ENCODE results near the gene PADI4. TPM values are rescaled to one million over a fixed set of nuclear protein-coding genes. Genes with fewer than 3 reads are reported as not detected.

Gene PADI4
- total and polyA plus RNA-seq, 8 donors = 0.77 to 13.8 (median 1.8) TPM

DNA sequence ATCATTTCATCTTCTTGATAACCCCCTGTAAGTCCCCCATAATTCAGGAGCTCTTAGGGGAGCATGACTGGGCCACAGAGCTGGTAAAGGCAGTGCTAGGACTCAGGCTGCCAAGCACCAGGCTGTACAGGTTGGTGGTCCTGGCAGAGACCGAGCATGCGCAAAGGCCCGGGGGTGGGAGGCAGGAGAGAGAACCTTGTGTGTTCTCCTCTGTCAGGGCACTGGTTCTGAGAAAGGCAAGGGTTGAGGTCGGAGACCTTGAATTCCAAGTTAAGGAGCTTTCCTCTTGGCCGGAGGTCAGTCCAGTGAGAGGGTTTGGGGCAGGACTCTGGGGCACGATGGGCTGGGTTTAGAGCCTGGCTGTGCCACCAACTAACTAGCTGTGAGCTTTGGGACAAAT lies 35.9 kb upstream of the PADI4 start:
- Histone ChIP-seq H3K27ac (no peak overlapping the region), H3K9me3 (no peaks in the 10 kb centered on the region), H3K4me1 (peaks cover 0 to 10% of the 10 kb centered on the region in 2 donors), H3K4me3 (no peak overlapping the region), H3K36me3 (no peaks in the 10 kb centered on the region), H3K27me3 (peaks cover 0 to 25% of the 10 kb centered on the region in 2 donors)
- ATAC-seq (no peak), DNase-seq (no peak)
- TF ChIP-seq, protein P1, sequence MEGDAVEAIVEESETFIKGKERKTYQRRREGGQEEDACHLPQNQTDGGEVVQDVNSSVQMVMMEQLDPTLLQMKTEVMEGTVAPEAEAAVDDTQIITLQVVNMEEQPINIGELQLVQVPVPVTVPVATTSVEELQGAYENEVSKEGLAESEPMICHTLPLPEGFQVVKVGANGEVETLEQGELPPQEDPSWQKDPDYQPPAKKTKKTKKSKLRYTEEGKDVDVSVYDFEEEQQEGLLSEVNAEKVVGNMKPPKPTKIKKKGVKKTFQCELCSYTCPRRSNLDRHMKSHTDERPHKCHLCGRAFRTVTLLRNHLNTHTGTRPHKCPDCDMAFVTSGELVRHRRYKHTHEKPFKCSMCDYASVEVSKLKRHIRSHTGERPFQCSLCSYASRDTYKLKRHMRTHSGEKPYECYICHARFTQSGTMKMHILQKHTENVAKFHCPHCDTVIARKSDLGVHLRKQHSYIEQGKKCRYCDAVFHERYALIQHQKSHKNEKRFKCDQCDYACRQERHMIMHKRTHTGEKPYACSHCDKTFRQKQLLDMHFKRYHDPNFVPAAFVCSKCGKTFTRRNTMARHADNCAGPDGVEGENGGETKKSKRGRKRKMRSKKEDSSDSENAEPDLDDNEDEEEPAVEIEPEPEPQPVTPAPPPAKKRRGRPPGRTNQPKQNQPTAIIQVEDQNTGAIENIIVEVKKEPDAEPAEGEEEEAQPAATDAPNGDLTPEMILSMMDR (IDR thresholded peaks at IDR 0.05) = no peak
- intact Hi-C loops (cut with DNase I) = no loop called here

DNA sequence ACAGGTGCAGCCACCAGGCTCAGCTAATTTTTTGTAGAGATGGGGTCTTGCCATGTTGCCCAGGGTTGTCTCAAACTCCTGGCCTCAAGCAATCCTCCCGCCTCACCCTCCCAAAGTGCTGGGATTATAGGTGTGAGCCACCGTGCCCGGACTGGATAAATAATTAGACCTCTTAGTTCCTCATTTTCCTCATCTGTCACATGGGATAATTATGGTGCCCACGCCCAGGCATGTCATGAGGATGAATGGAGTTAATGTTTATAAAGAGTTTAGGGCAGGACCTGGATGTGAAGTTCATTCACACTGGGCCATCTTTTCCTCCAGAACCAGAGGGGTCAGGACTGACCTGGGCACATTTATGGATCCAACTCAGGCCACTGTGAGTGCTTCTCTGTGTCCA lies 35.4 kb upstream of the PADI4 start:
- intact Hi-C loops (cut with DNase I) = no loop called here
- TF ChIP-seq, protein P1 (IDR thresholded peaks at IDR 0.05) = no peak
- peaks cover 0 to 10% of the 10 kb centered on the region in 2 donors for H3K4me1 ChIP-seq
- ATAC-seq (no peak), DNase-seq (no peak)
- H3K36me3 ChIP-seq = no peaks in the 10 kb centered on the region
- no peak overlapping the region for H3K27ac ChIP-seq
- H3K9me3 ChIP-seq = no peaks in the 10 kb centered on the region
- no peak overlapping the region for H3K4me3 ChIP-seq
- peaks cover 0 to 25% of the 10 kb centered on the region in 2 donors for H3K27me3 ChIP-seq

DNA sequence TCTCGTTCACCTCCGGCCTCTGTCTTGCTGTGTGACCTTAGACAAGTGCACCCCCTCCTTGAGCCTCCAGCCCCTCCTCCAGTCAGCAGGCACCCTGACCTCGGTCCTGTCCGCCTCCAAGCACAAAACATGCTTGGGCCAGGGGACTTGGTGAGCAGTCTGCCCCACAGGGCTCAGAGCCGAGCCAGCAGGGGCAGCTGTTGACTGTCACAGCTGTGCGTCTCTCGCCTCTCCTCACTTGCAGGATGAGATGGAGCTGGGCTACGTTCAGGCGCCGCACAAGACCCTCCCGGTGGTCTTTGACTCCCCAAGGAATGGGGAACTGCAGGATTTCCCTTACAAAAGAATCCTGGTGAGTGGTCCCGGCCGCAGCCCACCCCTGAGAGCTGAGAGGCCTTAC lies 34.9 kb upstream of the PADI4 start:
- Histone ChIP-seq H3K9me3 (no peaks in the 10 kb centered on the region), H3K36me3 (no peaks in the 10 kb centered on the region), H3K27ac (no peak overlapping the region), H3K4me1 (peaks cover 0 to 10% of the 10 kb centered on the region in 2 donors), H3K4me3 (no peak overlapping the region), H3K27me3 (peaks cover 0 to 25% of the 10 kb centered on the region in 2 donors)
- TF ChIP-seq, protein P1 (IDR thresholded peaks at IDR 0.05) = no peak
- no peak for ATAC-seq
- intact Hi-C loops (cut with DNase I) = no loop called here
- no peak for DNase-seq

DNA sequence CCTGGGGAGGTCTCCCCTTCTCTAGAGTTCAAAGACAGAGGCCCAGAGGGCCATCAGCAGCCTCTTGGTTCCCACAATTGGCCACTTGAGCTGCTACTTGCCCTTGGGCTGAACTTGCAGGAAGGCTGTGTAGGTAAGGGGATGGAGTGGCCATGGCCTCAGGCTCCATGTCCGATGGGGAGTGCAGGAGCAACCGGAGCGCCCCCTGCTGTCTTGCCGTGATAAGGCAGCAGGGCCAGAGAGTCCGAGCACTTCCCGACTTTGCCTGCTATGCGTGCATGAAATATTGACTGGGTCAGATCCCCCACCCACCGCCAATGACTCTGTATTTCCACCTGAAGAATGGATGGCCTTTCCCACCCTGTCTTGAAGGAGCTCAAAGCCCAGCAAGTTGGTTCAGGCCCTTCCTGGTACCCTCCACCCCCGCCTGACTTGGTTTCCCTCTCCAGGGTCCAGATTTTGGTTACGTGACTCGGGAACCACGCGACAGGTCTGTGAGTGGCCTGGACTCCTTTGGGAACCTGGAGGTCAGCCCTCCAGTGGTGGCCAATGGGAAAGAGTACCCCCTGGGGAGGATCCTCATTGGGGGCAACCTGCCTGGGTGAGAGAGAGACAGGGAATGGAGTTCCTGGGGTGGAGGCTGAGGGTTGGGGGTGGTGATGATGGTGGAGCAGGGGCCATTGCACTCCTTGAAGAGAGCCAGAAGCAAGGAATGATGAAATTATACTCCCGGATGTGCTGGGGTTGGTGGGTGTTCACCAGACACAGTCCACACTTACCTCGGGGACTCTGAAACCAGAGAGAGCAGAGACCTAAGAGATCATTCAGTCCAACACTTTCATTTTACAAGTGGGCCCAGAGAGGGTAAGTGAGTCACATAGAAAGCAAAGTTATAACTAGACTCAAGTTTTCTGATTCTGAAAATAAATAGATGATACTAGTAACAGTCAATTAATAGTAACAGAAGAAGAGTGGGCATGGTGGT lies 33.5 kb upstream of the PADI4 start:
- H3K9me3 ChIP-seq = no peaks in the 10 kb centered on the region
- peaks cover 0 to 27% of the 10 kb centered on the region in 2 donors for H3K27me3 ChIP-seq
- intact Hi-C loops (cut with DNase I) = no loop called here
- TF ChIP-seq, protein P1 (IDR thresholded peaks at IDR 0.05) = peak; percentile 58 to 64
- ATAC-seq (peak; percentile 93), DNase-seq (peak in 3 of 4 donors; percentile 43 to 90 (median 52))
- H3K36me3 ChIP-seq = no peaks in the 10 kb centered on the region
- no peak overlapping the region for H3K27ac ChIP-seq
- no peak overlapping the region for H3K4me3 ChIP-seq
- H3K4me1 ChIP-seq = peaks cover 0 to 10% of the 10 kb centered on the region in 2 donors

DNA sequence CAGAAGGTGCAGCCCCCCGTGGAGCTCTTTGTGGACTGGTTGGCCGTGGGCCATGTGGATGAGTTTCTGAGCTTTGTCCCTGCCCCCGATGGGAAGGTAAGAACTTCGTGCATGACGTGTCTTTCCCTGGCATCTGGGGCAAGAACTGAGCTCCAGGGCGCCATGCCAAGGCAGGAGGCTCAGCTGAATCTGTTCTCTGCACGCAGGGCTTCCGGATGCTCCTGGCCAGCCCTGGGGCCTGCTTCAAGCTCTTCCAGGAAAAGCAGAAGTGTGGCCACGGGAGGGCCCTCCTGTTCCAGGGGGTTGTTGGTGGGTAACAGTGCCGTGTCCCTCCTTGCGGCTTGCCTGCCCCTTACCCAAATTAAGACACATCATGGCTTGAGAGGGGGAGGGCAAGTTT lies 31.4 kb upstream of the PADI4 start:
- Histone ChIP-seq H3K27me3 (peaks cover 0 to 35% of the 10 kb centered on the region in 2 donors), H3K9me3 (no peaks in the 10 kb centered on the region), H3K4me3 (no peak overlapping the region), H3K27ac (no peak overlapping the region), H3K36me3 (no peaks in the 10 kb centered on the region), H3K4me1 (peaks cover 0 to 20% of the 10 kb centered on the region in 2 donors)
- intact Hi-C loops (cut with DNase I) = no loop called here
- ATAC-seq = no peak
- TF ChIP-seq, protein P1 (IDR thresholded peaks at IDR 0.05) = no peak
- DNase-seq = peak in 2 of 4 donors; percentile 66 to 89

All from left lung (tissue), 10 donors.